ENCODE measurements around the gene COX6A1.
A peak's percentile ranks its signal among the peaks of the same experiment; 100 is the strongest.
"Not testable (repeated sequence)": the region's sequence is repeated elsewhere in the genome, so short reads cannot be mapped to it uniquely, and the experiment has no call there.

The COX6A1 gene

GRCh38 chr12:120445911-120446843, 8.3 kb downstream of the COX6A1 start, which contains the start of the genes GATC and TRIAP1:
TSS of gene GATC (plus strand) at chr12:120446444. CDS start at chr12:120446481, 37 bp downstream.
TSS of gene TRIAP1 (minus strand) at chr12:120446384. CDS start at chr12:120446372, 12 bp downstream.
- ATAC-seq = peak; percentile 93
- no peak for TF ChIP-seq ZFP30 (CRISPR knock-in tag; IDR thresholded peaks at IDR 0.05)
- TF ChIP-seq PATZ1 (CRISPR knock-in tag; IDR thresholded peaks at IDR 0.05; ENCODE audit: borderline replicate concordance) = peak; percentile 21; the same call in 1 of the 2 replicates

- ATAC-seq = not testable (repeated sequence)
Observed at GRCh38 chr12:120446844-120447178, 8.9 kb downstream of the COX6A1 start.

- no peak for TF ChIP-seq TOX (CRISPR knock-in tag; IDR thresholded peaks at IDR 0.05; ENCODE audit: borderline replicate concordance)
- no peak for TF ChIP-seq RARB (CRISPR knock-in tag; IDR thresholded peaks at IDR 0.05)
- no peak for TF ChIP-seq ZNF70 (CRISPR knock-in tag; IDR thresholded peaks at IDR 0.05)
- no peak for TF ChIP-seq PATZ1 (CRISPR knock-in tag; IDR thresholded peaks at IDR 0.05; ENCODE audit: borderline replicate concordance)
- TF ChIP-seq CSRNP3 (CRISPR knock-in tag; IDR thresholded peaks at IDR 0.05) = no peak
- no peak for ATAC-seq
Observed at GRCh38 chr12:120447992-120448391, 10.1 kb downstream of the COX6A1 start.

- not testable (repeated sequence) for ATAC-seq
Observed at GRCh38 chr12:120452524-120452923, 14.6 kb downstream of the COX6A1 start.

GRCh38 chr12:120453060-120453750, 15.3 kb downstream of the COX6A1 start:
- TF ChIP-seq ZNF565 (CRISPR knock-in tag; conservative IDR thresholded peaks at IDR 0.05; ENCODE audit: low read depth) (no peak), SNAI2 (CRISPR knock-in tag; IDR thresholded peaks at IDR 0.05) (no peak), PPARA (CRISPR knock-in tag; IDR thresholded peaks at IDR 0.05; ENCODE audit: borderline replicate concordance) (no peak), GLIS3 (CRISPR knock-in tag; IDR thresholded peaks at IDR 0.05) (no peak), CSDC2 (CRISPR knock-in tag; IDR thresholded peaks at IDR 0.05) (no peak), CREB5 (CRISPR knock-in tag; IDR thresholded peaks at IDR 0.05; ENCODE audit: low read depth) (no peak), POU6F1 (CRISPR knock-in tag; IDR thresholded peaks at IDR 0.05; ENCODE audit: borderline replicate concordance, low read depth) (no peak)
- ATAC-seq = no peak

- no peak for TF ChIP-seq ESRRG (CRISPR knock-in tag; IDR thresholded peaks at IDR 0.05)
- no peak for TF ChIP-seq ISL1 (CRISPR knock-in tag; IDR thresholded peaks at IDR 0.05)
- no peak for TF ChIP-seq GLIS3 (CRISPR knock-in tag; IDR thresholded peaks at IDR 0.05)
- no peak for TF ChIP-seq TSHZ2 (CRISPR knock-in tag; IDR thresholded peaks at IDR 0.05)
- no peak for TF ChIP-seq OSR1 (CRISPR knock-in tag; IDR thresholded peaks at IDR 0.05)
- TF ChIP-seq ZFP3 (CRISPR knock-in tag; IDR thresholded peaks at IDR 0.05) = no peak
- no peak for TF ChIP-seq ZNF565 (CRISPR knock-in tag; conservative IDR thresholded peaks at IDR 0.05; ENCODE audit: low read depth)
- peak; percentile 82 for ATAC-seq
Observed at GRCh38 chr12:120453977-120454376, 16.1 kb downstream of the COX6A1 start.
